WTC11 (cell line): ENCODE measurements around the gene CORO2B. TPM values are rescaled to one million over a fixed set of nuclear protein-coding genes. Genes with fewer than 3 reads are reported as not detected.

Source experiments
- ATAC-seq: fragments of 200-7000 bp; cut with Tn5 transposase; 2 replicates; pipeline ENCODE4 v1.10.0; 2021; ENCODE audit warnings: mild to moderate bottlenecking, moderate library complexity
- CTCF ChIA-PET: fragments of 300-600 bp; sonication (Branson Sonifier 250); formaldehyde crosslinking; loops from one replicate; lab custom pipeline; 2021; ENCODE audit warnings: antibody characterized with exemption; lab: Charles Lee
- POLR2A ChIA-PET: fragments of 350-600 bp; sonication (Branson Sonifier 250); formaldehyde crosslinking; loops from one replicate; lab custom pipeline; 2021; ENCODE audit warnings: antibody characterized with exemption; lab: Charles Lee
- DNase-seq: peaks from one replicate; pipeline ENCODE4 v3.0.0; 2021; ENCODE audit warnings: low spot score
- H3K27ac Mint-ChIP-seq: 2 replicates; pipeline ENCODE4 v1.8.0; 2021; ENCODE audit warnings: mixed read lengths
- H3K27me3 Mint-ChIP-seq: 2 replicates; pipeline ENCODE4 v1.8.0; 2021; ENCODE audit warnings: low read depth, mild to moderate bottlenecking, moderate library complexity, mixed read lengths
- H3K36me3 Mint-ChIP-seq: 2 replicates; pipeline ENCODE4 v1.8.0; 2021; ENCODE audit warnings: mixed read lengths
- H3K4me1 Mint-ChIP-seq: 2 replicates; pipeline ENCODE4 v1.8.0; 2022; ENCODE audit warnings: mixed read lengths
- H3K4me3 Mint-ChIP-seq: 2 replicates; pipeline ENCODE4 v1.8.0; 2021; ENCODE audit warnings: mild to moderate bottlenecking, moderate library complexity, mixed read lengths
- H3K9me3 Mint-ChIP-seq: 2 replicates; pipeline ENCODE4 v1.8.0; 2021; ENCODE audit warnings: mixed read lengths
- CBFB ChIP-seq: sonication (generic); formaldehyde crosslinking; IDR thresholded peaks from 2 replicates; pipeline ENCODE4 v1.8.1; 2022; ENCODE audit warnings: mild to moderate bottlenecking, low read depth, missing genetic modification reagents
- CREB1 ChIP-seq: sonication (generic); formaldehyde crosslinking; IDR thresholded peaks from 2 replicates; pipeline ENCODE4 v1.8.0; 2023; ENCODE audit warnings: mild to moderate bottlenecking, missing genetic modification reagents
- CREM ChIP-seq: sonication (generic); formaldehyde crosslinking; IDR thresholded peaks from 2 replicates; pipeline ENCODE4 v1.8.1; 2022; ENCODE audit warnings: mild to moderate bottlenecking, missing genetic modification reagents, moderate library complexity
- ETV6 ChIP-seq: sonication (generic); formaldehyde crosslinking; IDR thresholded peaks from 2 replicates; pipeline ENCODE4 v1.8.1; 2022; ENCODE audit warnings: mild to moderate bottlenecking, missing genetic modification reagents
- MYBL2 ChIP-seq: sonication (generic); formaldehyde crosslinking; IDR thresholded peaks from 2 replicates; pipeline ENCODE4 v1.8.1; 2023; ENCODE audit warnings: mild to moderate bottlenecking, moderate library complexity, missing genetic modification reagents
- NR2C2 ChIP-seq: sonication (generic); formaldehyde crosslinking; IDR thresholded peaks from 2 replicates; pipeline ENCODE4 v1.8.0; 2022; ENCODE audit warnings: mild to moderate bottlenecking, missing genetic modification reagents
- NR3C1 ChIP-seq: sonication (generic); formaldehyde crosslinking; conservative IDR thresholded peaks from 2 replicates; pipeline ENCODE4 v1.8.1; 2023; ENCODE audit warnings: low read depth, mild to moderate bottlenecking, missing genetic modification reagents
- SP1 ChIP-seq: sonication (generic); formaldehyde crosslinking; conservative IDR thresholded peaks from 2 replicates; pipeline ENCODE4 v1.8.1; 2022; ENCODE audit warnings: missing genetic modification reagents
- TEAD1 ChIP-seq: sonication (generic); formaldehyde crosslinking; IDR thresholded peaks from 2 replicates; pipeline ENCODE4 v1.8.0; 2022; ENCODE audit warnings: mild to moderate bottlenecking, missing genetic modification reagents
- TEAD4 ChIP-seq: sonication (generic); formaldehyde crosslinking; IDR thresholded peaks from 2 replicates; pipeline ENCODE4 v1.8.0; 2022; ENCODE audit warnings: mild to moderate bottlenecking, missing genetic modification reagents
- ZNF121 ChIP-seq: sonication (generic); formaldehyde crosslinking; IDR thresholded peaks from 2 replicates; pipeline ENCODE4 v1.8.0; 2023; ENCODE audit warnings: missing genetic modification reagents
- ZNF219 ChIP-seq: sonication (generic); formaldehyde crosslinking; IDR thresholded peaks from 2 replicates; pipeline ENCODE4 v1.8.0; 2023; ENCODE audit warnings: missing genetic modification reagents, mild to moderate bottlenecking, borderline replicate concordance
- ZNF232 ChIP-seq: sonication (generic); formaldehyde crosslinking; IDR thresholded peaks from 2 replicates; pipeline ENCODE4 v1.8.0; 2022; ENCODE audit warnings: mild to moderate bottlenecking, missing genetic modification reagents
- total RNA-seq: library from RNA; stranded (reverse); gene quantifications from 3 replicates; pipeline ENCODE4 v1.2.3, GENCODE V29; 2021
- TF ChIP-seq, protein P1 (sequence below): sonication (generic); formaldehyde crosslinking; IDR thresholded peaks from 2 replicates; pipeline ENCODE4 v1.8.0; 2022; ENCODE audit warnings: mild to moderate bottlenecking, missing genetic modification reagents
- TF ChIP-seq, protein P2 (sequence below): fragments of 250-450 bp; sonication (Bioruptor Pico); conservative IDR thresholded peaks from 2 replicates; pipeline ENCODE4 v1.9.0; 2021; ENCODE audit warnings: mild to moderate bottlenecking
- TF ChIP-seq, protein P3 (sequence below): fragments of 250-450 bp; sonication (Bioruptor Pico); IDR thresholded peaks from 2 replicates; pipeline ENCODE4 v2.1.2; 2022; ENCODE audit warnings: mild to moderate bottlenecking, moderate library complexity
- TF ChIP-seq, protein P4 (sequence below): sonication (generic); formaldehyde crosslinking; IDR thresholded peaks from 2 replicates; pipeline ENCODE4 v1.8.1; 2023; ENCODE audit warnings: mild to moderate bottlenecking, missing genetic modification reagents, borderline replicate concordance
- TF ChIP-seq, protein P5 (sequence below): sonication (generic); formaldehyde crosslinking; IDR thresholded peaks from 2 replicates; pipeline ENCODE4 v1.8.1; 2022; ENCODE audit warnings: missing genetic modification reagents, borderline replicate concordance

Gene CORO2B
- total RNA-seq, 1 experiment from 2014 or later: 4.9 TPM

DNA sequence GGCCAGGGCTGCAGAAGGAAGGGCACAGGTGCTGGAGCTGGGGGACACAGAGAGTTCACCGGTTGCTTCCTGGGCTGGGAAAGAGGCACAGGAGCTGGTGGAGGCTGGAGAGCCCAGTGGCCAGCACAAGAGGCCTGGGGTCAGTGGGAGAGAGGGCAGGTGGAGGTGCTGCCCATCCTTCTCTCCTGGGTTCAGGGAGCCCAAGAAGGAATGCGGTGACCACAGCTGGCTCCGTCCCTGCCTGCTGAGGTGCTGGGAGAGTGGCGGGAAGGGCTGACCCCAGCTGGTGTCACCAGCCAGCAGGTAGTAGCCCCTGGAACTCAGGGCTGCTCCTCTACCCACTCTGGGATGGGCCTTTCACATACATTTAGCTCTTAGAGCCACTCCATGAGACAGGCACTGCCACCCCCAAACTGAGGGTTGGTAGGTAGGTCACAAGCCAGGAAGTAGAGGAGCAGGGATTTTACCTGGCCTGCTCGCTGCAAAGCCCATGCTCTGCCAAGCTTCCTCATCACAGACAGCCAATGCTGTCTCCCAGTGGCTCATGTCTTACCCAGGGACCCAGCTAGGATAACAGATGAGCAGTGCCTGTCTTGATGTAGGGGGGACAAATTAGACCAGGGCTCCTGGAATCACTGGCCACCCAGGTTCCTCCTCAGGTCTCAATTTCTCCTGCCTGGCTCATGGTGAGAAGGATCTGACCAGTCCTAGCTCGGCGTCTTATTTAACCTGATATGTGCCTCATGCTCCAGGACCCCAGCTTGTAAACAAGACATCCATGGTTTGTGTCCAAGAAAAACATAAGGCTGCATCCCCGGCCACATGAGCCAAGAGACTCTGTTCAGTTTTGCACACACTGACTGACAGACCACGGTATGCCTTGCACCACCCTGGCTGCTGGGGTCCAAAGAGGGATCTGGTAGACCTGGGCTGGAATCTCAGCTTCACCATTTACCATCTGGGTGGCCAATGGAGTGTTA lies 119.2 kb downstream of the CORO2B start:
- peaks cover 9% of the 10 kb centered on the region for H3K27me3 Mint-ChIP-seq
- no peak for TF ChIP-seq ZNF219 (CRISPR knock-in tag)
- TF ChIP-seq CREB1: no peak
- TF ChIP-seq CBFB: no peak
- TF ChIP-seq, protein P1, sequence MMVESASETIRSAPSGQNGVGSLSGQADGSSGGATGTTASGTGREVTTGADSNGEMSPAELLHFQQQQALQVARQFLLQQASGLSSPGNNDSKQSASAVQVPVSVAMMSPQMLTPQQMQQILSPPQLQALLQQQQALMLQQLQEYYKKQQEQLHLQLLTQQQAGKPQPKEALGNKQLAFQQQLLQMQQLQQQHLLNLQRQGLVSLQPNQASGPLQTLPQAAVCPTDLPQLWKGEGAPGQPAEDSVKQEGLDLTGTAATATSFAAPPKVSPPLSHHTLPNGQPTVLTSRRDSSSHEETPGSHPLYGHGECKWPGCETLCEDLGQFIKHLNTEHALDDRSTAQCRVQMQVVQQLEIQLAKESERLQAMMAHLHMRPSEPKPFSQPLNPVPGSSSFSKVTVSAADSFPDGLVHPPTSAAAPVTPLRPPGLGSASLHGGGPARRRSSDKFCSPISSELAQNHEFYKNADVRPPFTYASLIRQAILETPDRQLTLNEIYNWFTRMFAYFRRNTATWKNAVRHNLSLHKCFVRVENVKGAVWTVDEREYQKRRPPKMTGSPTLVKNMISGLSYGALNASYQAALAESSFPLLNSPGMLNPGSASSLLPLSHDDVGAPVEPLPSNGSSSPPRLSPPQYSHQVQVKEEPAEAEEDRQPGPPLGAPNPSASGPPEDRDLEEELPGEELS: no peak
- no peak for TF ChIP-seq NR2C2 (CRISPR knock-in tag)
- CTCF ChIA-PET: interaction anchor here (0.9 to 1.0 kb wide), 2 partner anchors 144 to 227 kb away, joined by 3 read pairs; no protein-coding TSS in a partner anchor
- H3K4me1 Mint-ChIP-seq: peaks cover 43% of the 10 kb centered on the region
- H3K9me3 Mint-ChIP-seq: peaks cover 9% of the 10 kb centered on the region
- H3K4me3 Mint-ChIP-seq: no peak overlapping the region
- H3K36me3 Mint-ChIP-seq: peaks cover 6% of the 10 kb centered on the region; the same call in 1 of the 2 replicates
- DNase-seq (no peak), ATAC-seq (no peak)
- POLR2A ChIA-PET: no interaction called here
- H3K27ac Mint-ChIP-seq: no peak overlapping the region

DNA sequence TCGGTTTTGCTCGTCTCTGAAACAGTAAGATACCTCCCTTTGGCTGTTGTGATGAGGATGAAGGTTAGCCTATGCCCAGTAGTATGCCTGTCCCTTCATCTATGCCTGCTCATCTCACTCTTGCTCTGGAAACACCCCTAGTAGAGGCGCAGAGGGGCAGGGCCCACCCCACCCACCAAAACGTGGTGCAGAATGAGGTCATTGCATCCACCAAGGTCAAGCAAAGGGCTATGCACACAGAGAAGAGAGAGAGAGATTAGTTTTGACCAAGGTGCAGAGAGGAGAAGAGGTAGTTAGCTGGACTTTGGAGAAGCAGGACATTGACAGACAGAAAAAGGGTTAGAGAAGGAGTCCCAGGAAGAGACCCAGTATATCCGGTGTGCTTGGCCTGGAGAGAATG lies 119.9 kb downstream of the CORO2B start:
- peaks cover 37% of the 10 kb centered on the region for H3K4me1 Mint-ChIP-seq
- peaks cover 6% of the 10 kb centered on the region; the same call in 1 of the 2 replicates for H3K36me3 Mint-ChIP-seq
- ChIA-PET CTCF (interaction anchor here (0.8 to 1.0 kb wide), 2 partner anchors 15 to 227 kb away, joined by 3 read pairs; no protein-coding TSS in a partner anchor), POLR2A (interaction anchor here (0.6 kb wide), 1 partner anchor 235 kb away, joined by 3 read pairs; no protein-coding TSS in a partner anchor)
- peaks cover 7% of the 10 kb centered on the region for H3K27me3 Mint-ChIP-seq
- H3K9me3 Mint-ChIP-seq: peaks cover 9% of the 10 kb centered on the region
- H3K27ac Mint-ChIP-seq: no peak overlapping the region
- ATAC-seq (no peak), DNase-seq (no peak)
- H3K4me3 Mint-ChIP-seq: no peak overlapping the region
- TF ChIP-seq MYBL2 (CRISPR knock-in tag) (no peak), TEAD1 (no peak), ETV6 (CRISPR knock-in tag) (no peak)
- TF ChIP-seq, protein P2, sequence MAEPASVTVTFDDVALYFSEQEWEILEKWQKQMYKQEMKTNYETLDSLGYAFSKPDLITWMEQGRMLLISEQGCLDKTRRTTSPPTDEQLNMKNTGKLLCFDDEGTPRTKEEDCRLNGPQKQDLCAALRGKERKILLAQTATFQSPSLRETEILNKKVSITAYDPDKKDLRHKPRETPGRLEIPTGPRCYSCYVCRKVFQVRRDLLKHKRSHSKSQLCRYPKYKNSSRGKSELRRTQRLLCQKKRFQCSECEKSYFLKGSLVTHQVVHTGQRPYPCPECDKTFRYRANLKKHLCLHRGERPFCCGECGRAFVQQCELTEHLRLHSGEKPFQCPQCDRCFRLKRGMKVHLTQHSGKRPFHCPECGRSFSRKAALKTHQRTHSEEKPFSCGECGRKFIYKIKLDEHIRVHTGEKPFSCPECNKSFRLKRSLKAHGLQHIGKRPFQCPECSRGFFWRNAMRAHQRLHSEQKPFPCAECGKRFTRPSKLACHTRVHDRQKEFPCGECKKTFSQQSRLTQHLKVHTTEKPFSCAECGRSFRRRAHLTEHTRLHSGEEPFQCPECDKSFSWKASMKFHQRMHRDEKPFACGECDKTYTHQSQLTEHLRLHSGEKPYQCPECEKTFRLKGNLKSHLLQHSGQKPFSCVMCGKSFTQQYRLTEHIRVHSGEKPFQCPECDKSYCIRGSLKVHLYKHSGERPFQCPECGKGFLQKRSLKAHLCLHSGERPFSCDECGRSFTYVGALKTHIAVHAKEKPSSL: no peak
- TF ChIP-seq, protein P3, sequence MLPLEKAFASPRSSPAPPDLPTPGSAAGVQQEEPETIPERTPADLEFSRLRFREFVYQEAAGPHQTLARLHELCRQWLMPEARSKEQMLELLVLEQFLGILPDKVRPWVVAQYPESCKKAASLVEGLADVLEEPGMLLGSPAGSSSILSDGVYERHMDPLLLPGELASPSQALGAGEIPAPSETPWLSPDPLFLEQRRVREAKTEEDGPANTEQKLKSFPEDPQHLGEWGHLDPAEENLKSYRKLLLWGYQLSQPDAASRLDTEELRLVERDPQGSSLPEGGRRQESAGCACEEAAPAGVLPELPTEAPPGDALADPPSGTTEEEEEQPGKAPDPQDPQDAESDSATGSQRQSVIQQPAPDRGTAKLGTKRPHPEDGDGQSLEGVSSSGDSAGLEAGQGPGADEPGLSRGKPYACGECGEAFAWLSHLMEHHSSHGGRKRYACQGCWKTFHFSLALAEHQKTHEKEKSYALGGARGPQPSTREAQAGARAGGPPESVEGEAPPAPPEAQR (CRISPR knock-in tag): no peak

DNA sequence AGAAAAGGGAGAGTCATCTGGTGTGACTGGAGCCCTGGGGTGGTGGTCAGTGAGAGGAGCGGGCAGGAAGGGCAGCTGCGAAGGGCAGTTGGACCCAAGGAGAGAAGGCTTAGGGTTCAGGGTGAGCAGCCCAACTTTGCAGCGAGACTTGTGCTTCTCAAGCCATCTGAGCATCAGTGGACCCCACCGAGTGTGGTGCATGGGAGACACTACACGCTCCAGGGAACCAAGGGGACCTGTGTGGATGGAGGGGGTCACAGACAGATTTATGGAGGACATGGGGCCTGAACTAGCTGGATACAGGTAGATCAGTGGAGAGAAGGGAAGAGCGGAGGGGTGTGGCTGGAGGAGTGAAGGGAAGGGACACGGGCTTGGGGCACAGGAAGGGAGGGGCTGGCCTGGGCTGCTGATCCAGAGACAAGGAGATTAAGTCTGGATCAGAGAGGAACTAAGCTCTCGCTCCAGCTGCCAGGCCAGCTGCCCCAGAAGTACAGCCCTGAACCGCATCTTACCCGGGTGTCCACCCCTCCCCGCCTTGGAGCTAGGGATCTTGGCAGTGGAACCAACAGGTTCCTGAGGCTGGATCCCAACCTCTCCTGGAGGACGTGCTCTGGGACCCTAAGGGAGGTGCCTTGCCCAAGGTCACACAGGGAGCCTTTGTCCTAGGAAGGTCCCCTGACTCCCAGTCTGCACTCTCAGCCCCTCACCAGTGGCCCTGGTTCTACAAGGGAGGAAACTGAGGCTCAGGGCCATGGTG lies 120.5 kb downstream of the CORO2B start:
- Mint-ChIP-seq H3K9me3 (peaks cover 9% of the 10 kb centered on the region), H3K4me1 (peaks cover 37% of the 10 kb centered on the region), H3K27ac (no peak overlapping the region), H3K4me3 (no peak overlapping the region), H3K27me3 (peaks cover 4% of the 10 kb centered on the region; the same call in 1 of the 2 replicates), H3K36me3 (peaks cover 6% of the 10 kb centered on the region; the same call in 1 of the 2 replicates)
- DNase-seq (no peak), ATAC-seq (no peak)
- ChIA-PET POLR2A (interaction anchor here (0.6 kb wide), 1 partner anchor 234 kb away, joined by 3 read pairs; no protein-coding TSS in a partner anchor), CTCF (interaction anchor here (0.8 to 2.8 kb wide), 9 partner anchors 9 to 233 kb away, joined by 3 to 24 read pairs (median 3); no protein-coding TSS in a partner anchor)
- TF ChIP-seq CREM (CRISPR knock-in tag) (no peak), ZNF121 (no peak), TEAD4 (CRISPR knock-in tag) (no peak), SP1 (no peak), ZNF232 (CRISPR knock-in tag) (no peak), NR3C1 (CRISPR knock-in tag) (no peak)
- TF ChIP-seq, protein P4, sequence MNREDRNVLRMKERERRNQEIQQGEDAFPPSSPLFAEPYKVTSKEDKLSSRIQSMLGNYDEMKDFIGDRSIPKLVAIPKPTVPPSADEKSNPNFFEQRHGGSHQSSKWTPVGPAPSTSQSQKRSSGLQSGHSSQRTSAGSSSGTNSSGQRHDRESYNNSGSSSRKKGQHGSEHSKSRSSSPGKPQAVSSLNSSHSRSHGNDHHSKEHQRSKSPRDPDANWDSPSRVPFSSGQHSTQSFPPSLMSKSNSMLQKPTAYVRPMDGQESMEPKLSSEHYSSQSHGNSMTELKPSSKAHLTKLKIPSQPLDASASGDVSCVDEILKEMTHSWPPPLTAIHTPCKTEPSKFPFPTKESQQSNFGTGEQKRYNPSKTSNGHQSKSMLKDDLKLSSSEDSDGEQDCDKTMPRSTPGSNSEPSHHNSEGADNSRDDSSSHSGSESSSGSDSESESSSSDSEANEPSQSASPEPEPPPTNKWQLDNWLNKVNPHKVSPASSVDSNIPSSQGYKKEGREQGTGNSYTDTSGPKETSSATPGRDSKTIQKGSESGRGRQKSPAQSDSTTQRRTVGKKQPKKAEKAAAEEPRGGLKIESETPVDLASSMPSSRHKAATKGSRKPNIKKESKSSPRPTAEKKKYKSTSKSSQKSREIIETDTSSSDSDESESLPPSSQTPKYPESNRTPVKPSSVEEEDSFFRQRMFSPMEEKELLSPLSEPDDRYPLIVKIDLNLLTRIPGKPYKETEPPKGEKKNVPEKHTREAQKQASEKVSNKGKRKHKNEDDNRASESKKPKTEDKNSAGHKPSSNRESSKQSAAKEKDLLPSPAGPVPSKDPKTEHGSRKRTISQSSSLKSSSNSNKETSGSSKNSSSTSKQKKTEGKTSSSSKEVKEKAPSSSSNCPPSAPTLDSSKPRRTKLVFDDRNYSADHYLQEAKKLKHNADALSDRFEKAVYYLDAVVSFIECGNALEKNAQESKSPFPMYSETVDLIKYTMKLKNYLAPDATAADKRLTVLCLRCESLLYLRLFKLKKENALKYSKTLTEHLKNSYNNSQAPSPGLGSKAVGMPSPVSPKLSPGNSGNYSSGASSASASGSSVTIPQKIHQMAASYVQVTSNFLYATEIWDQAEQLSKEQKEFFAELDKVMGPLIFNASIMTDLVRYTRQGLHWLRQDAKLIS (CRISPR knock-in tag): no peak
- TF ChIP-seq, protein P5, sequence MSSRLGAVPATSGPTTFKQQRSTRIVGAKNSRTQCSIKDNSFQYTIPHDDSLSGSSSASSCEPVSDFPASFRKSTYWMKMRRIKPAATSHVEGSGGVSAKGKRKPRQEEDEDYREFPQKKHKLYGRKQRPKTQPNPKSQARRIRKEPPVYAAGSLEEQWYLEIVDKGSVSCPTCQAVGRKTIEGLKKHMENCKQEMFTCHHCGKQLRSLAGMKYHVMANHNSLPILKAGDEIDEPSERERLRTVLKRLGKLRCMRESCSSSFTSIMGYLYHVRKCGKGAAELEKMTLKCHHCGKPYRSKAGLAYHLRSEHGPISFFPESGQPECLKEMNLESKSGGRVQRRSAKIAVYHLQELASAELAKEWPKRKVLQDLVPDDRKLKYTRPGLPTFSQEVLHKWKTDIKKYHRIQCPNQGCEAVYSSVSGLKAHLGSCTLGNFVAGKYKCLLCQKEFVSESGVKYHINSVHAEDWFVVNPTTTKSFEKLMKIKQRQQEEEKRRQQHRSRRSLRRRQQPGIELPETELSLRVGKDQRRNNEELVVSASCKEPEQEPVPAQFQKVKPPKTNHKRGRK: no peak
